Neuron (in vitro differentiated cells): Measurements from ENCODE around the gene SDC4.

ENCODE experiments used
- H2AFZ ChIP-seq: one replicate; pipeline ENCODE4 v1.6.1; 2013; ENCODE audit warnings: low read depth, mild to moderate bottlenecking, inconsistent platforms, low read length, moderate library complexity
- H3K27me3 ChIP-seq: one replicate; pipeline ENCODE4 v1.6.1; 2013; ENCODE audit warnings: low read length; ENCODE audit not compliant: insufficient read depth
- H3K36me3 ChIP-seq: one replicate; pipeline ENCODE4 v1.6.1; 2013; ENCODE audit warnings: low read length; ENCODE audit not compliant: insufficient read depth
- H3K4me1 ChIP-seq: one replicate; pipeline ENCODE4 v1.6.1; 2013; ENCODE audit warnings: low read length; ENCODE audit not compliant: insufficient read depth
- H3K4me3 ChIP-seq: 2 replicates; pipeline ENCODE4 v1.5.1; 2013; ENCODE audit warnings: mild to moderate bottlenecking, low read length, moderate library complexity
- H3K9me3 ChIP-seq: one replicate; pipeline ENCODE4 v1.6.1; 2013; ENCODE audit warnings: low read length

SDC4 gene

GRCh38 chr20:45372646-45373352 lies 24.6 kb upstream of the SDC4 start:
- Histone ChIP-seq H3K36me3 (peaks cover 13% of the 10 kb centered on the region), H3K4me1 (no peaks in the 10 kb centered on the region), H3K9me3 (no peaks in the 10 kb centered on the region), H2AFZ (no peak overlapping the region), H3K27me3 (no peaks in the 10 kb centered on the region), H3K4me3 (no peak overlapping the region)

- no peaks in the 10 kb centered on the region for H3K9me3 ChIP-seq
- no peaks in the 10 kb centered on the region for H3K4me1 ChIP-seq
- H3K4me3 ChIP-seq: no peak overlapping the region
- peaks cover 17% of the 10 kb centered on the region for H3K36me3 ChIP-seq
- H2AFZ ChIP-seq: no peak overlapping the region
- H3K27me3 ChIP-seq: no peaks in the 10 kb centered on the region
Measured at GRCh38 chr20:45372241-45372640, 24.0 kb upstream of the SDC4 start.

GRCh38 chr20:45370571-45371160 lies 22.4 kb upstream of the SDC4 start:
- no peaks in the 10 kb centered on the region for H3K27me3 ChIP-seq
- H3K4me1 ChIP-seq: no peaks in the 10 kb centered on the region
- H2AFZ ChIP-seq: no peak overlapping the region
- H3K36me3 ChIP-seq: peaks cover 32% of the 10 kb centered on the region
- no peaks in the 10 kb centered on the region for H3K9me3 ChIP-seq
- no peak overlapping the region for H3K4me3 ChIP-seq

- peaks cover 28% of the 10 kb centered on the region for H3K36me3 ChIP-seq
- H3K27me3 ChIP-seq: no peaks in the 10 kb centered on the region
- H2AFZ ChIP-seq: no peak overlapping the region
- H3K4me3 ChIP-seq: no peak overlapping the region
- peaks cover 9% of the 10 kb centered on the region for H3K4me1 ChIP-seq
- no peaks in the 10 kb centered on the region for H3K9me3 ChIP-seq
Measured at GRCh38 chr20:45368221-45368980, 20.2 kb upstream of the SDC4 start.

GRCh38 chr20:45367126-45367525 lies 18.9 kb upstream of the SDC4 start:
- Histone ChIP-seq H3K4me1 (peaks cover 9% of the 10 kb centered on the region), H3K36me3 (peaks cover 28% of the 10 kb centered on the region)

GRCh38 chr20:45366631-45367030 lies 18.4 kb upstream of the SDC4 start:
- H2AFZ ChIP-seq: no peak overlapping the region
- H3K4me1 ChIP-seq: peaks cover 9% of the 10 kb centered on the region
- no peaks in the 10 kb centered on the region for H3K9me3 ChIP-seq
- H3K4me3 ChIP-seq: no peak overlapping the region
- H3K27me3 ChIP-seq: no peaks in the 10 kb centered on the region
- H3K36me3 ChIP-seq: peaks cover 28% of the 10 kb centered on the region

More at GRCh38 chr20:45367126-45367525, 18.9 kb upstream of the SDC4 start:
- Histone ChIP-seq H3K27me3 (no peaks in the 10 kb centered on the region), H2AFZ (no peak overlapping the region), H3K9me3 (no peaks in the 10 kb centered on the region), H3K4me3 (no peak overlapping the region)

- Histone ChIP-seq H3K9me3 (no peaks in the 10 kb centered on the region), H3K4me3 (no peak overlapping the region), H3K4me1 (peaks cover 9% of the 10 kb centered on the region), H3K36me3 (peaks cover 28% of the 10 kb centered on the region), H2AFZ (no peak overlapping the region), H3K27me3 (no peaks in the 10 kb centered on the region)
Measured at GRCh38 chr20:45366192-45366591, 18.0 kb upstream of the SDC4 start.

- Histone ChIP-seq H3K9me3 (no peaks in the 10 kb centered on the region), H2AFZ (no peak overlapping the region), H3K4me3 (no peak overlapping the region), H3K36me3 (peaks cover 28% of the 10 kb centered on the region), H3K4me1 (peaks cover 9% of the 10 kb centered on the region), H3K27me3 (no peaks in the 10 kb centered on the region)
Measured at GRCh38 chr20:45365444-45365970, 17.3 kb upstream of the SDC4 start.

- Histone ChIP-seq H3K9me3 (no peaks in the 10 kb centered on the region), H3K27me3 (no peaks in the 10 kb centered on the region), H2AFZ (peak overlapping the region; percentile 33), H3K4me1 (peaks cover 9% of the 10 kb centered on the region), H3K36me3 (peaks cover 28% of the 10 kb centered on the region), H3K4me3 (peak overlapping the region; percentile 73)
Measured at GRCh38 chr20:45363611-45364492, 15.6 kb upstream of the SDC4 start.

GRCh38 chr20:45362804-45363610 lies 14.8 kb upstream of the SDC4 start, which contains the start of gene SYS1:
SYS1 (plus strand) TSS chr20:45363156; CDS start chr20:45363532, 376 bp downstream.
- peaks cover 23% of the 10 kb centered on the region for H3K36me3 ChIP-seq
- peaks cover 9% of the 10 kb centered on the region for H3K4me1 ChIP-seq
- no peaks in the 10 kb centered on the region for H3K27me3 ChIP-seq

GRCh38 chr20:45361793-45362192 lies 13.6 kb upstream of the SDC4 start:
- Histone ChIP-seq H3K27me3 (no peaks in the 10 kb centered on the region), H2AFZ (no peak overlapping the region), H3K36me3 (peaks cover 13% of the 10 kb centered on the region), H3K4me3 (no peak overlapping the region), H3K4me1 (peaks cover 9% of the 10 kb centered on the region), H3K9me3 (no peaks in the 10 kb centered on the region)

More at GRCh38 chr20:45362804-45363610, 14.8 kb upstream of the SDC4 start, which contains the start of gene SYS1:
- H3K9me3 ChIP-seq: no peaks in the 10 kb centered on the region
- peak within 1 kb of the TSS; percentile 74 for H2AFZ ChIP-seq
- peak within 1 kb of the TSS; percentile 73 for H3K4me3 ChIP-seq
